Gastrocnemius medialis (tissue), 4 donors: Measurements from ENCODE around the gene HIVEP3.

Experiments
- POLR2A ChIP-seq, 2 donors: fragments of 450-650 bp; IDR thresholded peaks; one replicate each; pipeline ENCODE4 v1.6.1; 2017; ENCODE audit warnings: antibody characterized with exemption in 2 of 2, mild to moderate bottlenecking in 2 of 2, moderate library complexity in 2 of 2
- TF ChIP-seq, protein P1 (sequence below), 5 experiments: fragments of 450-650 bp in 3 of 5; fragments of 200-600 bp in 2 of 5; sonication (generic) in 2 of 5; IDR thresholded peaks in 4 of 5; conservative IDR thresholded peaks in 1 of 5; 1 replicate in 4 of 5; 2 replicates in 1 of 5; pipeline ENCODE4 v1.5.1; 2016 to 2019; ENCODE audit warnings: antibody characterized with exemption in 5 of 5, mild to moderate bottlenecking in 3 of 5, moderate library complexity in 3 of 5

DNA sequence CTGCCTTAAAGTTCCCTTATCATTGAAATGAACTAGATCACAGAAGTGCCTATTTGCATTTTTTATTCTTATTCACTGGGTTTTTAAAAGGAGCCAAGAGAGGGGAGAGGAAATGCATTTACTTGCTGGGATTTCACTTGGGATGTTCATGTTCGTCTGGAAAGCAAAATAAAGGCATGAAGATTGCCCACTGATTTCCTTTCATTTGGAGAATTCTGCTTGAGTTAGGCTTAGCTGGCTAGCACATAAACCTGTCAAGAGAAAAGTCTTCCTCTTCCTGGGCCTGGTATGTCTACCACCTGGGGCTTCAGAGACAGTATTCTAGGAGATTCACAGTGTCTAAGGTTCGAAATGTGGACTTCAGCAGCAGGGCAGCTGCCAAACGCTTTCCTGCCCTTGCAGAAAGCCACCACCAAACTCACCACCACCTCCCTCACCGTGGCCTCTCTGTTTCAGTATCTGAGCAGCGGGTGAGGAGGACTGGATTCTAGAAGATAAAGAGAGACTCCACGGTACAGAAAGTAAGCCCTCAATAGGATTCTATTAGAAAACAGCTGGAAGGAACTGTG lies 44.5 kb downstream of the HIVEP3 start:
- TF ChIP-seq, protein P1, sequence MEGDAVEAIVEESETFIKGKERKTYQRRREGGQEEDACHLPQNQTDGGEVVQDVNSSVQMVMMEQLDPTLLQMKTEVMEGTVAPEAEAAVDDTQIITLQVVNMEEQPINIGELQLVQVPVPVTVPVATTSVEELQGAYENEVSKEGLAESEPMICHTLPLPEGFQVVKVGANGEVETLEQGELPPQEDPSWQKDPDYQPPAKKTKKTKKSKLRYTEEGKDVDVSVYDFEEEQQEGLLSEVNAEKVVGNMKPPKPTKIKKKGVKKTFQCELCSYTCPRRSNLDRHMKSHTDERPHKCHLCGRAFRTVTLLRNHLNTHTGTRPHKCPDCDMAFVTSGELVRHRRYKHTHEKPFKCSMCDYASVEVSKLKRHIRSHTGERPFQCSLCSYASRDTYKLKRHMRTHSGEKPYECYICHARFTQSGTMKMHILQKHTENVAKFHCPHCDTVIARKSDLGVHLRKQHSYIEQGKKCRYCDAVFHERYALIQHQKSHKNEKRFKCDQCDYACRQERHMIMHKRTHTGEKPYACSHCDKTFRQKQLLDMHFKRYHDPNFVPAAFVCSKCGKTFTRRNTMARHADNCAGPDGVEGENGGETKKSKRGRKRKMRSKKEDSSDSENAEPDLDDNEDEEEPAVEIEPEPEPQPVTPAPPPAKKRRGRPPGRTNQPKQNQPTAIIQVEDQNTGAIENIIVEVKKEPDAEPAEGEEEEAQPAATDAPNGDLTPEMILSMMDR (IDR thresholded peaks at IDR 0.05 in 4 of 5, conservative IDR thresholded peaks at IDR 0.05 in 1 of 5) = no peak
- no peak for TF ChIP-seq POLR2A (IDR thresholded peaks at IDR 0.05)
